ENCODE results near the gene LRP1. TPM values are rescaled to one million over a fixed set of nuclear protein-coding genes. Genes with fewer than 3 reads are reported as not detected.

Gene LRP1
- total RNA-seq, 1 donor from 2014 or later: 62.7 TPM

DNA sequence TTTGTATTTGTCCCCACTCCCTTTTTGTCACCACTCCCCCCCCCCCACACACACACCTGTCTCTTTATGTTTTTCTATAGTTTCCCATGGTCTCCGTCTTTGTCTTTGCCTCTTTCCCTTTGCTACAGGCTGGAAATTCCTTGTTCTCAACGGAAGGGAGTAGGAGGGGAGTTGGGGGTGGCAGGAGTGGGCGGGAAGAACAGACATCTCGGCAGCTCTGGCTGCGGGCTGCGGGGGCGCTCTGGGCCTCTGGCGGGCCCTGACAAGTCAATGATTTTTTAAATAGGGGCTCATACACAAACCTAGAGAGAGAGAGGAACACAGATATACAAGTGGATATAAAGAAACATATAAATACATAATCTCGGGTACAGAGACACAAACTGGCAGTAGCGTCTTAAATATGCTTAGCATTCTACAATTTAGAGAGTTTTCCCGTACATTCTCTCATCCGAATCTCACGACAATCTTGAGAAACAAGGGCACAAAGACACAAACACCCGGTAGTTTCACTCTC, 41.7 kb upstream of the LRP1 start:
- H3K27me3 Mint-ChIP-seq (ENCODE audit: low read depth): no peaks in the 10 kb centered on the region
- H3K27ac Mint-ChIP-seq (ENCODE audit: unreplicated experiment): peak overlapping the region; percentile 74
- DNase-seq (ENCODE audit: low read depth, low spot score): no peak
- TF ChIP-seq, protein P1, sequence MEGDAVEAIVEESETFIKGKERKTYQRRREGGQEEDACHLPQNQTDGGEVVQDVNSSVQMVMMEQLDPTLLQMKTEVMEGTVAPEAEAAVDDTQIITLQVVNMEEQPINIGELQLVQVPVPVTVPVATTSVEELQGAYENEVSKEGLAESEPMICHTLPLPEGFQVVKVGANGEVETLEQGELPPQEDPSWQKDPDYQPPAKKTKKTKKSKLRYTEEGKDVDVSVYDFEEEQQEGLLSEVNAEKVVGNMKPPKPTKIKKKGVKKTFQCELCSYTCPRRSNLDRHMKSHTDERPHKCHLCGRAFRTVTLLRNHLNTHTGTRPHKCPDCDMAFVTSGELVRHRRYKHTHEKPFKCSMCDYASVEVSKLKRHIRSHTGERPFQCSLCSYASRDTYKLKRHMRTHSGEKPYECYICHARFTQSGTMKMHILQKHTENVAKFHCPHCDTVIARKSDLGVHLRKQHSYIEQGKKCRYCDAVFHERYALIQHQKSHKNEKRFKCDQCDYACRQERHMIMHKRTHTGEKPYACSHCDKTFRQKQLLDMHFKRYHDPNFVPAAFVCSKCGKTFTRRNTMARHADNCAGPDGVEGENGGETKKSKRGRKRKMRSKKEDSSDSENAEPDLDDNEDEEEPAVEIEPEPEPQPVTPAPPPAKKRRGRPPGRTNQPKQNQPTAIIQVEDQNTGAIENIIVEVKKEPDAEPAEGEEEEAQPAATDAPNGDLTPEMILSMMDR (conservative IDR thresholded peaks at IDR 0.05): peak; percentile 45
- peaks cover 52% of the 10 kb centered on the region for H3K4me1 Mint-ChIP-seq
- no peaks in the 10 kb centered on the region for H3K9me3 Mint-ChIP-seq
- H3K36me3 Mint-ChIP-seq (ENCODE audit: low read depth): peaks cover 2% of the 10 kb centered on the region
- peak overlapping the region; percentile 90 for H3K4me3 Mint-ChIP-seq

DNA sequence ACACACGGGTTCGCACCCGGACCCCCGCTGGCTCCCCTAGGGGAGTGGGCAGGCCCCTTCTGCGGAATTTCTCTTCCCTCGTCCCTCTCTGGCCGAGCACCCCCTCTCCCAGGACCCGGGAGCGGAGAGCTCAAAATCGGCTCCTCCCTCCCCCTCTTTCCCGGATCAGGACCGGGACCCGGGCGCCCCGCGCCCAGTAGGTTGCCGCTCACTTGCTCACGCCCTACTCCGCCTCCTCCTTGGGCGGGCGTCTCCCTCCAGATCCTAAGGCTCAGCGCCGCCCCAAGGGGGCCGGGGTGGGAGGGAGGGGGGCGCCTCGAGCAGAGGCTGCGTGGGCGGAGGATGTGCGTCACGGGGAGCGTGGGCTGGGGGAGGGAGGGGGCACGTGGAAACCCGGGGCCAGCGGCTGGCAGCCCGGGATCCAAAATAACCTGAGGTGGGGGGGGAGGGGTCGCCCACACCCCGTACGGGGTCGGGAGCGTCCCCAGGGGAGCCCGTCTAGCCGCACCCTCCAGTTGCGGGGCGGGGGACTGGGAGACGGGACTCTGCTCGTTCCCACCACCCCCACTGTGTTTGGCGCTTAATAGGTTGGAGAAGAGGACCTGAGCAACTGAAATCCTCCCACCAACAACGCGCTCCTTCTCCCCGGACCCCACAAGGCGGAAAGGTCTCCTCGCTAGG, 41.1 kb upstream of the LRP1 start:
- H3K36me3 Mint-ChIP-seq (ENCODE audit: low read depth): peaks cover 5% of the 10 kb centered on the region
- peaks cover 58% of the 10 kb centered on the region for H3K4me1 Mint-ChIP-seq
- H3K9me3 Mint-ChIP-seq: no peaks in the 10 kb centered on the region
- H3K4me3 Mint-ChIP-seq: peak overlapping the region; percentile 95
- TF ChIP-seq, protein P1 (conservative IDR thresholded peaks at IDR 0.05): no peak
- no peaks in the 10 kb centered on the region for H3K27me3 Mint-ChIP-seq (ENCODE audit: low read depth)
- no peak for DNase-seq (ENCODE audit: low read depth, low spot score)
- H3K27ac Mint-ChIP-seq (ENCODE audit: unreplicated experiment): peak overlapping the region; percentile 97

- Mint-ChIP-seq H3K27me3 (ENCODE audit: low read depth) (no peaks in the 10 kb centered on the region), H3K9me3 (no peaks in the 10 kb centered on the region), H3K4me3 (peak overlapping the region; percentile 95), H3K27ac (ENCODE audit: unreplicated experiment) (peak overlapping the region; percentile 97), H3K4me1 (peaks cover 65% of the 10 kb centered on the region), H3K36me3 (ENCODE audit: low read depth) (peaks cover 5% of the 10 kb centered on the region)
- TF ChIP-seq, protein P1 (conservative IDR thresholded peaks at IDR 0.05): no peak
- peak; percentile 55 for DNase-seq (ENCODE audit: low read depth, low spot score)
Observed at GRCh38 chr12:57087691-57088353, 40.5 kb upstream of the LRP1 start.

- no peaks in the 10 kb centered on the region for H3K9me3 Mint-ChIP-seq
- H3K4me1 Mint-ChIP-seq: peaks cover 71% of the 10 kb centered on the region
- no peaks in the 10 kb centered on the region for H3K27me3 Mint-ChIP-seq (ENCODE audit: low read depth)
Observed at GRCh38 chr12:57088354-57089270, 39.7 kb upstream of the LRP1 start, which contains the start of gene NAB2. TSS of gene NAB2 (plus strand) at chr12:57089114. CDS start at chr12:57089272, 158 bp downstream.

More at GRCh38 chr12:57088354-57089270, 39.7 kb upstream of the LRP1 start, which contains the start of gene NAB2:
- H3K27ac Mint-ChIP-seq (ENCODE audit: unreplicated experiment): peak within 1 kb of the TSS; percentile 98
- peak within 1 kb of the TSS; percentile 98 for H3K4me3 Mint-ChIP-seq
- H3K36me3 Mint-ChIP-seq (ENCODE audit: low read depth): peaks cover 6% of the 10 kb centered on the region
- TF ChIP-seq, protein P1 (conservative IDR thresholded peaks at IDR 0.05): no peak
- peak; percentile 83 for DNase-seq (ENCODE audit: low read depth, low spot score)

Data from neural crest cell (in vitro differentiated cells).